ENCODE results near the gene POFUT2.
"Not testable (repeated sequence)": the region's sequence is repeated elsewhere in the genome, so short reads cannot be mapped to it uniquely, and the experiment has no call there.

Gene POFUT2

GRCh38 chr21:45326169-45326851 lies 38.6 kb upstream of the POFUT2 start:
- DNase-seq (ENCODE audit: low read depth in 2 of 2) = no peak

- DNase-seq (ENCODE audit: low read depth in 2 of 2) = no peak
Observed at GRCh38 chr21:45325206-45326168, 37.8 kb upstream of the POFUT2 start.

- DNase-seq (ENCODE audit: low read depth in 2 of 2) = no peak
Observed at GRCh38 chr21:45324489-45325205, 37.0 kb upstream of the POFUT2 start.

GRCh38 chr21:45323487-45324311 lies 36.0 kb upstream of the POFUT2 start:
- no peak for DNase-seq (ENCODE audit: low read depth in 2 of 2)

GRCh38 chr21:45322960-45323461 lies 35.3 kb upstream of the POFUT2 start:
- DNase-seq (ENCODE audit: low read depth in 2 of 2) = no peak

GRCh38 chr21:45322231-45322959 lies 34.7 kb upstream of the POFUT2 start:
- no peak for DNase-seq (ENCODE audit: low read depth in 2 of 2)

GRCh38 chr21:45320261-45321025 lies 32.7 kb upstream of the POFUT2 start:
- DNase-seq (ENCODE audit: low read depth in 2 of 2) = no peak

GRCh38 chr21:45319461-45320211 lies 31.9 kb upstream of the POFUT2 start:
- no peak for DNase-seq (ENCODE audit: low read depth in 2 of 2)

GRCh38 chr21:45318556-45319404 lies 31.1 kb upstream of the POFUT2 start:
- no peak for DNase-seq (ENCODE audit: low read depth in 2 of 2)

GRCh38 chr21:45318146-45318555 lies 30.5 kb upstream of the POFUT2 start:
- no peak for DNase-seq (ENCODE audit: low read depth in 2 of 2)

GRCh38 chr21:45317398-45318145 lies 29.9 kb upstream of the POFUT2 start:
- DNase-seq (ENCODE audit: low read depth in 2 of 2) = no peak

- DNase-seq (ENCODE audit: low read depth in 2 of 2) = no peak
Observed at GRCh38 chr21:45316871-45317397, 29.2 kb upstream of the POFUT2 start.

- not testable (repeated sequence) for DNase-seq (ENCODE audit: low read depth in 2 of 2)
Observed at GRCh38 chr21:45315676-45316470, 28.2 kb upstream of the POFUT2 start.

GRCh38 chr21:45313682-45314081 lies 26.0 kb upstream of the POFUT2 start:
- DNase-seq (ENCODE audit: low read depth in 2 of 2) = no peak

GRCh38 chr21:45313015-45313414 lies 25.3 kb upstream of the POFUT2 start:
- no peak for DNase-seq (ENCODE audit: low read depth in 2 of 2)

- no peak for DNase-seq (ENCODE audit: low read depth in 2 of 2)
Observed at GRCh38 chr21:45312296-45312695, 24.6 kb upstream of the POFUT2 start.

Measured in stimulated activated CD8-positive, alpha-beta memory T cell treated with anti-CD3 and anti-CD28 coated beads, Interleukin-7, amount 100 ng/mL, for 1 hour (primary cell).